Keratinocyte (primary cell): ENCODE measurements around the gene ENKD1. TPM values are rescaled to one million over a fixed set of nuclear protein-coding genes. Genes with fewer than 3 reads are reported as not detected.

Experiments used
- DNase-seq: peaks from one replicate; pipeline ENCODE4 v3.0.0-alpha.2; 2011; ENCODE audit warnings: low read depth, missing footprints, low spot score
- FAIRE-seq: peaks from 2 replicates; lab custom pipeline; 2011; peaks lifted over from hg19 to GRCh38; lab: Jason Lieb, UNC
- H2AFZ ChIP-seq: 2 replicates; pipeline ENCODE4 v1.6.0; 2012; ENCODE audit warnings: low read length, control low read depth, inconsistent platforms; ENCODE audit not compliant: control insufficient read depth
- H3K27ac ChIP-seq: 2 replicates; pipeline ENCODE4 v1.5.1; 2011; ENCODE audit warnings: low read length; ENCODE audit not compliant: control insufficient read depth, insufficient read depth
- H3K27me3 ChIP-seq: 3 replicates; pipeline ENCODE4 v1.6.0; 2011; ENCODE audit warnings: low read length; ENCODE audit not compliant: control insufficient read depth, insufficient read depth; ENCODE audit errors: extremely low read depth
- H3K36me3 ChIP-seq, 2 experiments: 2 replicates in 1 of 2; 3 replicates in 1 of 2; pipeline ENCODE4 v1.5.1; 2011; ENCODE audit warnings: low read length in 2 of 2, mild to moderate bottlenecking in 1 of 2; ENCODE audit not compliant: control insufficient read depth in 2 of 2, insufficient read depth in 2 of 2; ENCODE audit errors: extremely low read depth in 1 of 2
- H3K4me1 ChIP-seq: 3 replicates; pipeline ENCODE4 v1.5.1; 2011; ENCODE audit warnings: low read length; ENCODE audit not compliant: control insufficient read depth, insufficient read depth; ENCODE audit errors: extremely low read depth
- H3K4me2 ChIP-seq: 3 replicates; pipeline ENCODE4 v1.6.0; 2011; ENCODE audit warnings: low read depth, low read length; ENCODE audit not compliant: control insufficient read depth, insufficient read depth; ENCODE audit errors: extremely low read depth
- H3K4me3 ChIP-seq, 3 experiments: fragments of 200-600 bp in 1 of 3; sonication (generic) in 1 of 3; 2 replicates in 2 of 3; 3 replicates in 1 of 3; pipeline ENCODE4 v1.5.1; 2011 to 2016; ENCODE audit warnings: low read length in 3 of 3, mild to moderate bottlenecking in 3 of 3, control low read depth in 2 of 3, inconsistent platforms in 1 of 3, low read depth in 1 of 3, mixed read lengths in 1 of 3, mixed run types in 1 of 3, moderate library complexity in 1 of 3; ENCODE audit not compliant: control insufficient read depth in 2 of 3, insufficient read depth in 2 of 3; ENCODE audit errors: extremely low read depth in 1 of 3
- H3K79me2 ChIP-seq: 2 replicates; pipeline ENCODE4 v1.6.0; 2012; ENCODE audit warnings: low read length; ENCODE audit not compliant: control insufficient read depth, insufficient read depth
- H3K9ac ChIP-seq: 3 replicates; pipeline ENCODE4 v1.6.0; 2011; ENCODE audit warnings: low read length; ENCODE audit not compliant: control insufficient read depth, insufficient read depth; ENCODE audit errors: extremely low read depth
- H3K9me1 ChIP-seq: 3 replicates; pipeline ENCODE4 v1.6.0; 2011; ENCODE audit warnings: low read length; ENCODE audit not compliant: control insufficient read depth, insufficient read depth; ENCODE audit errors: extremely low read depth
- H3K9me3 ChIP-seq: 2 replicates; pipeline ENCODE4 v1.5.1; 2012; ENCODE audit warnings: low read depth, low read length; ENCODE audit not compliant: control insufficient read depth
- H4K20me1 ChIP-seq: 3 replicates; pipeline ENCODE4 v1.6.0; 2011; ENCODE audit warnings: low read length; ENCODE audit not compliant: control insufficient read depth, insufficient read depth; ENCODE audit errors: extremely low read depth
- EZH2 ChIP-seq: IDR thresholded peaks from one replicate; pipeline ENCODE4 v1.6.1; 2012; ENCODE audit warnings: inconsistent platforms, mild to moderate bottlenecking, low read length, moderate library complexity
- dilution Hi-C: fragments of 300-500 bp; cut with MboI; formaldehyde crosslinking; loops from one replicate; pipeline ENCODE4 v1.7.0; 2020; ENCODE audit warnings: low sequenced_read_pairs; ENCODE audit not compliant: extremely low pct_ligation_motif_present
- polyA plus RNA-seq, 5 experiments: library from polyadenylated mRNA; depleted of rRNA in 3 of 5; stranded (reverse) in 3 of 5; stranded (forward) in 1 of 5; unstranded in 1 of 5; fragments of >200 nt; gene quantifications; 1 replicate in 1 of 5; 2 replicates in 3 of 5; 3 replicates in 1 of 5; pipeline versions ENCODE4 v1.2.1 to v1.2.3, GENCODE V29; 2011 to 2012; ENCODE audit warnings: missing spikeins in 2 of 5, low read depth in 1 of 5, low replicate concordance in 1 of 5
- TF ChIP-seq, protein P1 (sequence below), 3 experiments: IDR thresholded peaks in 1 of 3; conservative IDR thresholded peaks in 1 of 3; optimal IDR thresholded peaks in 1 of 3; 2 replicates in 2 of 3; 3 replicates in 1 of 3; pipeline versions ENCODE3 to v1.5.1; 2011; ENCODE audit warnings: low read length in 3 of 3, mild to moderate bottlenecking in 3 of 3, moderate library complexity in 2 of 3, control low read depth in 1 of 3, inconsistent platforms in 1 of 3; ENCODE audit not compliant: insufficient read depth in 2 of 3; ENCODE audit errors: extremely low read depth in 1 of 3

Gene ENKD1
- polyA plus RNA-seq, 1 donor (not counting 4 experiments of a cell fraction or from before 2014, with no cell fraction given): 4.4 TPM

DNA sequence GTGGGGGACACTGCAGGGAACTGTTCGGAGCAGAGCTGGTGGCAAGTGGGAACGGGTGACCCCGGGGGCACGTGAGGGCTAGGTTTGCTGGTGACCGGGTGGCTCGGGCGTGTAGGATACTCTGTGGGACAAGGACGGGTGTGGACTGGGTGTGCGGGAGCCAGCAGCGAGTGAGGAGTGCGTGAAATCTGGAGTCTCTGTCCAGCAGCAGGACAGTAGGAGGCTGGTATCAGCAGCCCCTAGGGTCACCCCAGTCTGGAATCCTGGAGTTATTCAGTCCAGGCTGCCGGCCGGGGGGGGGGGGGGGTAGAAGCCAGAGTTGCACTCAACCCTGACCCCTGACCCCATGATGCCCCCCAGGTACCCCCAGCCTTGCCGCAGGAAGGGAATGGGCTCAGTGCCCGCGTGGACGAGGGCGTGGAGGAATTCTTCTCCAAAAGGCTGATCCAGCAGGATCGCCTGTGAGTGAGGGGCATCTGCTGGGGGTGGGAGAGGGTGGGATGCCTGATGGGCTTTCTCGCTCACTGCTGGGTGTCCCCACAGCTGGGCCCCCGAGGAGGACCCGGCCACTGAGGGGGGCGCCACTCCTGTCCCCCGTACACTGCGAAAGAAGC is 12.7 kb downstream of the ENKD1 start:
- DNase-seq (no peak), FAIRE-seq (no peak)
- Histone ChIP-seq H3K4me3 (no peak overlapping the region), H3K9me3 (no peaks in the 10 kb centered on the region), H3K4me2 (no peak overlapping the region), H3K36me3 (peaks cover 0 to 3% of the 10 kb centered on the region in 2 experiments), H3K4me1 (peaks cover 1% of the 10 kb centered on the region), H2AFZ (no peak overlapping the region), H3K9ac (no peak overlapping the region), H3K79me2 (peaks cover 2% of the 10 kb centered on the region), H3K27me3 (peaks cover 62% of the 10 kb centered on the region), H3K27ac (no peak overlapping the region), H3K9me1 (no peaks in the 10 kb centered on the region), H4K20me1 (peaks cover 2% of the 10 kb centered on the region)
- dilution Hi-C loops: no loop called here
- TF ChIP-seq, protein P1, sequence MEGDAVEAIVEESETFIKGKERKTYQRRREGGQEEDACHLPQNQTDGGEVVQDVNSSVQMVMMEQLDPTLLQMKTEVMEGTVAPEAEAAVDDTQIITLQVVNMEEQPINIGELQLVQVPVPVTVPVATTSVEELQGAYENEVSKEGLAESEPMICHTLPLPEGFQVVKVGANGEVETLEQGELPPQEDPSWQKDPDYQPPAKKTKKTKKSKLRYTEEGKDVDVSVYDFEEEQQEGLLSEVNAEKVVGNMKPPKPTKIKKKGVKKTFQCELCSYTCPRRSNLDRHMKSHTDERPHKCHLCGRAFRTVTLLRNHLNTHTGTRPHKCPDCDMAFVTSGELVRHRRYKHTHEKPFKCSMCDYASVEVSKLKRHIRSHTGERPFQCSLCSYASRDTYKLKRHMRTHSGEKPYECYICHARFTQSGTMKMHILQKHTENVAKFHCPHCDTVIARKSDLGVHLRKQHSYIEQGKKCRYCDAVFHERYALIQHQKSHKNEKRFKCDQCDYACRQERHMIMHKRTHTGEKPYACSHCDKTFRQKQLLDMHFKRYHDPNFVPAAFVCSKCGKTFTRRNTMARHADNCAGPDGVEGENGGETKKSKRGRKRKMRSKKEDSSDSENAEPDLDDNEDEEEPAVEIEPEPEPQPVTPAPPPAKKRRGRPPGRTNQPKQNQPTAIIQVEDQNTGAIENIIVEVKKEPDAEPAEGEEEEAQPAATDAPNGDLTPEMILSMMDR (optimal IDR thresholded peaks at IDR 0.05 in 1 of 3, IDR thresholded peaks at IDR 0.05 in 1 of 3, conservative IDR thresholded peaks at IDR 0.05 in 1 of 3; ENCODE audit: extremely low read depth in 1 of 3, insufficient read depth in 2 of 3, low read length in 3 of 3): no peak
- peak; percentile 63 for TF ChIP-seq EZH2

DNA sequence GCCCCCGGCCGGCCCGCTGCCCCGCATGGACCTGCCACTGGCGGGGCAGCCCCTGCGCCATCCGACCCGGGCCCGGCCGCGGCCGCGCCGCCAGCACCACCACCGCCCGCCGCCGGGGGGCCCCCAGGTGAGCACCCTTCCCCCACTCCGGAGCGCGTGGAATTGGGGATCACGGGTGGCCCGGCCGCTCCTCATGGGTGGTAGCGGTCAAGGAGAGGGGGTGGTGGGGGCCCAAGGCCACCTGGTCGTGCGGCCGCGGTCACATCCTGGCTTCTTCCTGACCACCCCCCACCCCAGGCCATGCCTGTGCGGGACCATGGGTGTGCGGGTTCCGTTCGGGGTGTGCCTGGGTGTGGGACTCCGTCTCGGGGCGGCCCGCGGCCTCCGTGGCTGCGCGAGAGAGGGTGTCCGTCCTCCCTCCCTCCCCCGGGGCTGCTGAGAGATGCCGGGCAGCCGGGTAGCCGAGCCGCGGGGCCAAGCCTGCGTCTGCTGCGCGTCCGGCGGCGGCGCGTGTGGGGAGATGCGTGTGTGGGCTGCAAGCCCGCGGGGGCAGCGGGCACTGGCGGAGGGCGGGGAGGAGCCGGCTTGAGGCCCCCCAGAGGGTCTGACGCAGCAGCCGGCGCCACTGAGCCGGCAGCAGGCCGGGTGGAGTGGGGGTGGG is 13.3 kb downstream of the ENKD1 start:
- Histone ChIP-seq H2AFZ (no peak overlapping the region), H3K4me2 (peak overlapping the region; percentile 62), H3K27me3 (peaks cover 68% of the 10 kb centered on the region), H3K79me2 (no peaks in the 10 kb centered on the region), H3K27ac (no peak overlapping the region), H3K4me3 (peak overlapping the region in 2 of 3 experiments; percentile 23 to 40), H3K9ac (no peak overlapping the region), H3K9me3 (no peaks in the 10 kb centered on the region), H3K36me3 (no peaks in the 10 kb centered on the region), H4K20me1 (peaks cover 2% of the 10 kb centered on the region), H3K9me1 (no peaks in the 10 kb centered on the region), H3K4me1 (no peaks in the 10 kb centered on the region)
- TF ChIP-seq, protein P1 (optimal IDR thresholded peaks at IDR 0.05 in 1 of 3, IDR thresholded peaks at IDR 0.05 in 1 of 3, conservative IDR thresholded peaks at IDR 0.05 in 1 of 3; ENCODE audit: extremely low read depth in 1 of 3, insufficient read depth in 2 of 3, low read length in 3 of 3): peak in 2 of 3 experiments; percentile 10 to 21
- peak; percentile 99 for TF ChIP-seq EZH2
- no peak for DNase-seq
- FAIRE-seq: no peak
- dilution Hi-C loops: no loop called here
